ENCODE results near the gene APOM.

DNA sequence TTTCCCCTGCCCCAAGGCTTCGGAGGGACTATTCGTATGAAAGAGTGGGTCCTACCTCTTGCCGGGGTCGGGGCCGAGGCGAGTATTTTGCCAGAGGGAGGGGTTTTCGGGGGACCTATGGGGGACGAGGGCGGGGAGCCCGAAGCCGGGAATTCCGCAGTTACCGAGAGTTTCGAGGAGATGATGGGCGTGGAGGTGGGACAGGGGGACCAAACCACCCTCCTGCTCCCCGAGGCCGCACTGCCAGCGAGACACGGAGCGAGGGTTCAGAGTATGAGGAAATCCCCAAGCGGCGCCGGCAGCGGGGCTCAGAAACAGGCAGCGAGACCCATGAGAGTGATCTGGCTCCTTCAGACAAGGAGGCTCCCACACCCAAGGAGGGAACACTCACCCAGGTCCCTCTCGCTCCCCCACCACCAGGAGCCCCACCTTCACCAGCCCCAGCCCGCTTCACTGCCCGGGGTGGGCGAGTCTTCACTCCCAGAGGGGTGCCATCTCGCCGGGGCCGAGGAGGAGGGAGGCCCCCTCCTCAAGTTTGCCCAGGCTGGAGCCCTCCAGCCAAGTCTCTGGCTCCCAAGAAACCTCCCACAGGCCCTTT lies 23.9 kb upstream of the APOM start:
- TF ChIP-seq POLR2AphosphoS5 (IDR thresholded peaks at IDR 0.05), result peak in 1 of 3 donors; percentile 41
- TF ChIP-seq, protein P1, sequence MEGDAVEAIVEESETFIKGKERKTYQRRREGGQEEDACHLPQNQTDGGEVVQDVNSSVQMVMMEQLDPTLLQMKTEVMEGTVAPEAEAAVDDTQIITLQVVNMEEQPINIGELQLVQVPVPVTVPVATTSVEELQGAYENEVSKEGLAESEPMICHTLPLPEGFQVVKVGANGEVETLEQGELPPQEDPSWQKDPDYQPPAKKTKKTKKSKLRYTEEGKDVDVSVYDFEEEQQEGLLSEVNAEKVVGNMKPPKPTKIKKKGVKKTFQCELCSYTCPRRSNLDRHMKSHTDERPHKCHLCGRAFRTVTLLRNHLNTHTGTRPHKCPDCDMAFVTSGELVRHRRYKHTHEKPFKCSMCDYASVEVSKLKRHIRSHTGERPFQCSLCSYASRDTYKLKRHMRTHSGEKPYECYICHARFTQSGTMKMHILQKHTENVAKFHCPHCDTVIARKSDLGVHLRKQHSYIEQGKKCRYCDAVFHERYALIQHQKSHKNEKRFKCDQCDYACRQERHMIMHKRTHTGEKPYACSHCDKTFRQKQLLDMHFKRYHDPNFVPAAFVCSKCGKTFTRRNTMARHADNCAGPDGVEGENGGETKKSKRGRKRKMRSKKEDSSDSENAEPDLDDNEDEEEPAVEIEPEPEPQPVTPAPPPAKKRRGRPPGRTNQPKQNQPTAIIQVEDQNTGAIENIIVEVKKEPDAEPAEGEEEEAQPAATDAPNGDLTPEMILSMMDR (IDR thresholded peaks at IDR 0.05), result no peak
- no peak for TF ChIP-seq POLR2A (IDR thresholded peaks at IDR 0.05)

Measured in transverse colon (tissue), 4 donors.